Neural progenitor cell (in vitro differentiated cells): Measurements from ENCODE around the gene AFG1L. TPM values are rescaled to one million over a fixed set of nuclear protein-coding genes. Genes with fewer than 3 reads are reported as not detected.

Experiments used
- DNase-seq: peaks from one replicate; pipeline ENCODE4 v3.0.0-alpha.2; 2016; ENCODE audit warnings: low spot score
- H2AFZ ChIP-seq: fragments of 200-600 bp; sonication (generic); replicated peaks from 2 replicates; pipeline ENCODE4 v1.6.1; 2016; ENCODE audit warnings: antibody characterized with exemption
- H3F3A ChIP-seq: fragments of 200-600 bp; sonication (generic); 2 replicates; pipeline ENCODE4 v1.6.1; 2016; ENCODE audit warnings: antibody characterized with exemption, low read depth
- H3K27ac ChIP-seq: fragments of 200-600 bp; sonication (generic); 2 replicates; pipeline ENCODE4 v1.5.1; 2016; ENCODE audit warnings: mild to moderate bottlenecking
- H3K27me3 ChIP-seq: fragments of 200-600 bp; sonication (generic); 2 replicates; pipeline ENCODE4 v1.6.1; 2016; ENCODE audit warnings: mild to moderate bottlenecking, moderate library complexity
- H3K36me3 ChIP-seq: fragments of 200-600 bp; sonication (generic); 2 replicates; pipeline ENCODE4 v1.5.1; 2016
- H3K4me1 ChIP-seq: fragments of 200-600 bp; sonication (generic); 2 replicates; pipeline ENCODE4 v1.6.1; 2016; ENCODE audit warnings: mixed run types
- H3K4me2 ChIP-seq: fragments of 200-600 bp; sonication (generic); 2 replicates; pipeline ENCODE4 v1.6.1; 2016
- H3K4me3 ChIP-seq: fragments of 200-600 bp; sonication (generic); 2 replicates; pipeline ENCODE4 v1.5.1; 2016
- H3K79me2 ChIP-seq: fragments of 200-600 bp; sonication (generic); 2 replicates; pipeline ENCODE4 v1.6.1; 2016; ENCODE audit warnings: low read depth
- H3K9ac ChIP-seq: fragments of 200-600 bp; sonication (generic); 2 replicates; pipeline ENCODE4 v1.6.1; 2016
- H3K9me3 ChIP-seq: fragments of 200-600 bp; sonication (generic); 2 replicates; pipeline ENCODE4 v1.5.1; 2016; ENCODE audit warnings: low read depth
- H4K20me1 ChIP-seq: fragments of 200-600 bp; sonication (generic); 2 replicates; pipeline ENCODE4 v1.6.1; 2016; ENCODE audit warnings: low read depth
- H3K27ac Mint-ChIP-seq: 3 replicates; pipeline ENCODE4 v1.8.0; 2021; ENCODE audit warnings: mixed read lengths
- H3K27me3 Mint-ChIP-seq: 2 replicates; pipeline ENCODE4 v1.8.0; 2022; ENCODE audit warnings: low read depth, mild to moderate bottlenecking, inconsistent platforms, moderate library complexity, mixed read lengths; ENCODE audit not compliant: insufficient read depth
- H3K36me3 Mint-ChIP-seq: 3 replicates; pipeline ENCODE4 v1.8.0; 2021; ENCODE audit warnings: mixed read lengths
- H3K4me1 Mint-ChIP-seq: 3 replicates; pipeline ENCODE4 v1.8.0; 2021; ENCODE audit warnings: mixed read lengths
- H3K4me3 Mint-ChIP-seq: 3 replicates; pipeline ENCODE4 v1.8.0; 2021; ENCODE audit warnings: mild to moderate bottlenecking, moderate library complexity, mixed read lengths
- H3K9me3 Mint-ChIP-seq: 3 replicates; pipeline ENCODE4 v1.8.0; 2020; ENCODE audit warnings: mixed read lengths
- EZH2 ChIP-seq: fragments of 200-600 bp; sonication (generic); IDR thresholded peaks from 2 replicates; pipeline ENCODE4 v1.6.1; 2017; ENCODE audit warnings: antibody characterized with exemption, mild to moderate bottlenecking, moderate library complexity
- EZH2phosphoT487 ChIP-seq: fragments of 200-600 bp; sonication (generic); IDR thresholded peaks from 2 replicates; pipeline ENCODE4 v1.6.1; 2017; ENCODE audit warnings: antibody characterized with exemption
- total RNA-seq: library from RNA; depleted of rRNA; stranded (reverse); fragments of >200 nt; gene quantifications from 2 replicates; pipeline ENCODE4 v1.2.3, GENCODE V29; 2015; ENCODE audit warnings: low replicate concordance
- TF ChIP-seq, protein P1 (sequence below): fragments of 200-600 bp; sonication (generic); IDR thresholded peaks from 2 replicates; pipeline ENCODE4 v1.5.1; 2017; ENCODE audit warnings: antibody characterized with exemption, mild to moderate bottlenecking

The AFG1L gene
- total RNA-seq, 1 donor from 2014 or later, result 8.3 TPM

DNA sequence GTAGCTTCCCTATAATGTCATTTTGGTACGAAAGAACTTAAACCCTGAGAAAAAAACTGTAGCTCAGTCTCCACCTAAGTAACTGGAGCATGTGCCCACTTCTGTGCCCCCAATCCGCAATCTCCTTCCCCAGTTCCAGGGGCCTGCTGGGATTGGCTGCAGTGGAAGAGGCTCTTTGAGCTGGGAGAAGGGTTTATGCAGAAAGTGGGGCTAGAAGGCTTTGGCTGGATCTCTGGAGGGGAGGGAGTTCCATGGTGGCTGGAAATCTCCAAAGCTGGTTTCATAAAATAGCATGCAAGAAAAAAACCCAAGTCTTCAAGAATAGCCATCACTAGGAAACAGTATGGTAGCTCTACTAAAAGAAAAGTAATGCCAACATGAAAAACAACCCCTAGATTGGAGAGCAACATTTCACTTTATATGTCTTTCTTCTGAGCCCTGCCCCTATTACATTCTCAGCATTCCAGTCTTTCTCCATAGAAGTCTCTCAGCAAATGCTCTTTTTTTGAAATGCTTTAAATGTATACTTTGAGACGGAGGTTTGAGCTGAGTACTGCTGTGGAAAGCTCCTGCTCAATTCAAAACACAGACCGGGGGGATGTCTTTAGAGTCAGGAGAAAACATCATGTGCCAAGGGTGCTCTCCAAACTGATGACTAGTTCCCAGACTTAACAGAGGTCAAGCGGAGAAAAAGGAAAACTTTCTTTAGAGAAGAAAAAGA lies 229.8 kb downstream of the AFG1L start:
- H3K4me3 Mint-ChIP-seq, result no peak overlapping the region
- H3K27me3 ChIP-seq, result no peaks in the 10 kb centered on the region
- no peaks in the 10 kb centered on the region for H3K9me3 ChIP-seq
- no peak overlapping the region for H3K4me3 ChIP-seq
- no peak overlapping the region for H3K27ac ChIP-seq
- TF ChIP-seq EZH2phosphoT487 (no peak), EZH2 (no peak)
- TF ChIP-seq, protein P1, sequence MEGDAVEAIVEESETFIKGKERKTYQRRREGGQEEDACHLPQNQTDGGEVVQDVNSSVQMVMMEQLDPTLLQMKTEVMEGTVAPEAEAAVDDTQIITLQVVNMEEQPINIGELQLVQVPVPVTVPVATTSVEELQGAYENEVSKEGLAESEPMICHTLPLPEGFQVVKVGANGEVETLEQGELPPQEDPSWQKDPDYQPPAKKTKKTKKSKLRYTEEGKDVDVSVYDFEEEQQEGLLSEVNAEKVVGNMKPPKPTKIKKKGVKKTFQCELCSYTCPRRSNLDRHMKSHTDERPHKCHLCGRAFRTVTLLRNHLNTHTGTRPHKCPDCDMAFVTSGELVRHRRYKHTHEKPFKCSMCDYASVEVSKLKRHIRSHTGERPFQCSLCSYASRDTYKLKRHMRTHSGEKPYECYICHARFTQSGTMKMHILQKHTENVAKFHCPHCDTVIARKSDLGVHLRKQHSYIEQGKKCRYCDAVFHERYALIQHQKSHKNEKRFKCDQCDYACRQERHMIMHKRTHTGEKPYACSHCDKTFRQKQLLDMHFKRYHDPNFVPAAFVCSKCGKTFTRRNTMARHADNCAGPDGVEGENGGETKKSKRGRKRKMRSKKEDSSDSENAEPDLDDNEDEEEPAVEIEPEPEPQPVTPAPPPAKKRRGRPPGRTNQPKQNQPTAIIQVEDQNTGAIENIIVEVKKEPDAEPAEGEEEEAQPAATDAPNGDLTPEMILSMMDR, result no peak
- H3K79me2 ChIP-seq, result no peaks in the 10 kb centered on the region
- no peak overlapping the region for H3K27ac Mint-ChIP-seq
- no peaks in the 10 kb centered on the region for H3K36me3 ChIP-seq
- H3F3A ChIP-seq, result peaks cover 4% of the 10 kb centered on the region
- peak overlapping the region; percentile 32 for H3K4me2 ChIP-seq
- peaks cover 14% of the 10 kb centered on the region for H3K4me1 Mint-ChIP-seq
- H3K4me1 ChIP-seq, result peaks cover 12% of the 10 kb centered on the region
- no peaks in the 10 kb centered on the region for H3K9me3 Mint-ChIP-seq
- H3K9ac ChIP-seq, result no peak overlapping the region
- peaks cover 2% of the 10 kb centered on the region for H3K36me3 Mint-ChIP-seq
- no peaks in the 10 kb centered on the region for H4K20me1 ChIP-seq
- DNase-seq, result peak; percentile 11
- H3K27me3 Mint-ChIP-seq, result peaks cover 4% of the 10 kb centered on the region
- H2AFZ ChIP-seq, result no peak overlapping the region

DNA sequence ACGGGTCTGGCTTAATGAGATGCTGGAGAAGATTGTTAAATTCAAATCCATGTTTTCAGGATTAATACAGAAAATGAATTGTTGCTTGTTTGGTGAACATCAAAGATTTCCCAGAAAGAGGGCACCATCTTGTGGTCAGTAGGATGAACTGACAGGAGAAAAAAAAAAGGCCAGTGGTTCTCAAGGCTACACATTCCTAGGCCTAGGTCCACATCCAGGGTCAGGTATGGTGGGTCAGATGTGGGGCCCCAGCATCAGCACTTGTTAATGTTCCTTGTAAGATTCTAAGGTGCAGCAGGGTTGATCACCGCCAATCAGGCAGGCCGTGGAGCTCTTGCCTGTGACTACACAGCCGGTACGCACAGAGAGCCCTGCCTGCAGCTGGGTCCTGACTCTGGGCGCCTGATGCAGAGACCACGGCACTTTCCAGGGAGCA lies 231.9 kb downstream of the AFG1L start:
- Histone ChIP-seq H3K9ac (no peak overlapping the region), H3K27ac (no peak overlapping the region), H3F3A (peaks cover 4% of the 10 kb centered on the region), H3K79me2 (no peaks in the 10 kb centered on the region), H3K4me3 (no peak overlapping the region), H3K4me1 (peaks cover 12% of the 10 kb centered on the region), H2AFZ (no peak overlapping the region), H4K20me1 (no peaks in the 10 kb centered on the region), H3K36me3 (no peaks in the 10 kb centered on the region), H3K9me3 (no peaks in the 10 kb centered on the region), H3K27me3 (no peaks in the 10 kb centered on the region), H3K4me2 (no peak overlapping the region)
- peaks cover 2% of the 10 kb centered on the region for H3K36me3 Mint-ChIP-seq
- H3K9me3 Mint-ChIP-seq, result no peaks in the 10 kb centered on the region
- H3K27me3 Mint-ChIP-seq, result peaks cover 3% of the 10 kb centered on the region
- H3K4me3 Mint-ChIP-seq, result no peak overlapping the region
- no peak overlapping the region for H3K27ac Mint-ChIP-seq
- TF ChIP-seq, protein P1, result peak; percentile 92
- TF ChIP-seq EZH2phosphoT487, result no peak
- peak; percentile 53 for DNase-seq
- peaks cover 10% of the 10 kb centered on the region for H3K4me1 Mint-ChIP-seq

DNA sequence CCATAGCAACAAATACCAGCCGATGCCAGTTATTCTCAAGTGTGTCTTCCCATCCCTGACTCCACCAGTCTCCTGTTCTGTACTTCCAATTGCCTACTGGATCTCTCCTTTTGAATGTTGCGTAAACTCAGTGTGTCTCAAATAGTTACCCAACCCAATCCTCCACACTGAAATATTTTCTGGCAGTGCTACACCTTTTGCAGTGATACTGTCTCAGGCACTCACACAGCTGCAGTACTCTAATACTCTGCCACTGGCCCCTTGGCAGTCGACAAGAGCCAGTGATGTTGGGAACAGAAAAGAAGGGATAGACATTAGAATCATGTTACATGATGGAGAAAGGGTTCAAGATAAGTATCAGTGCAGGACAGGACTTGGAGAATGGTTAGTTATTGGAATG lies 234.0 kb downstream of the AFG1L start:
- Histone ChIP-seq H3F3A (peaks cover 4% of the 10 kb centered on the region), H3K27ac (no peak overlapping the region), H3K4me1 (peaks cover 12% of the 10 kb centered on the region), H3K4me3 (no peak overlapping the region), H3K9ac (no peak overlapping the region), H2AFZ (no peak overlapping the region), H3K27me3 (no peaks in the 10 kb centered on the region), H4K20me1 (no peaks in the 10 kb centered on the region), H3K79me2 (no peaks in the 10 kb centered on the region), H3K36me3 (no peaks in the 10 kb centered on the region), H3K9me3 (no peaks in the 10 kb centered on the region), H3K4me2 (no peak overlapping the region)
- Mint-ChIP-seq H3K27me3 (peaks cover 3% of the 10 kb centered on the region), H3K27ac (no peak overlapping the region), H3K4me3 (no peak overlapping the region), H3K9me3 (no peaks in the 10 kb centered on the region), H3K4me1 (peaks cover 10% of the 10 kb centered on the region), H3K36me3 (no peaks in the 10 kb centered on the region)
- TF ChIP-seq, protein P1, result no peak
- no peak for TF ChIP-seq EZH2
- TF ChIP-seq EZH2phosphoT487, result no peak
- no peak for DNase-seq
